Stimulated activated CD4-positive, alpha-beta T cell treated with anti-CD3 and anti-CD28 coated beads, Interleukin-1b, Interleukin-23, amount 100 ng/mL, for 24 hours (primary cell): ENCODE measurements around the gene L3HYPDH.

Source experiments
- DNase-seq, 4 experiments: peaks; one replicate each; pipeline ENCODE4 v3.0.0-alpha.2; 2020; ENCODE audit warnings: low read depth in 4 of 4, low spot score in 1 of 4

The L3HYPDH gene

DNA sequence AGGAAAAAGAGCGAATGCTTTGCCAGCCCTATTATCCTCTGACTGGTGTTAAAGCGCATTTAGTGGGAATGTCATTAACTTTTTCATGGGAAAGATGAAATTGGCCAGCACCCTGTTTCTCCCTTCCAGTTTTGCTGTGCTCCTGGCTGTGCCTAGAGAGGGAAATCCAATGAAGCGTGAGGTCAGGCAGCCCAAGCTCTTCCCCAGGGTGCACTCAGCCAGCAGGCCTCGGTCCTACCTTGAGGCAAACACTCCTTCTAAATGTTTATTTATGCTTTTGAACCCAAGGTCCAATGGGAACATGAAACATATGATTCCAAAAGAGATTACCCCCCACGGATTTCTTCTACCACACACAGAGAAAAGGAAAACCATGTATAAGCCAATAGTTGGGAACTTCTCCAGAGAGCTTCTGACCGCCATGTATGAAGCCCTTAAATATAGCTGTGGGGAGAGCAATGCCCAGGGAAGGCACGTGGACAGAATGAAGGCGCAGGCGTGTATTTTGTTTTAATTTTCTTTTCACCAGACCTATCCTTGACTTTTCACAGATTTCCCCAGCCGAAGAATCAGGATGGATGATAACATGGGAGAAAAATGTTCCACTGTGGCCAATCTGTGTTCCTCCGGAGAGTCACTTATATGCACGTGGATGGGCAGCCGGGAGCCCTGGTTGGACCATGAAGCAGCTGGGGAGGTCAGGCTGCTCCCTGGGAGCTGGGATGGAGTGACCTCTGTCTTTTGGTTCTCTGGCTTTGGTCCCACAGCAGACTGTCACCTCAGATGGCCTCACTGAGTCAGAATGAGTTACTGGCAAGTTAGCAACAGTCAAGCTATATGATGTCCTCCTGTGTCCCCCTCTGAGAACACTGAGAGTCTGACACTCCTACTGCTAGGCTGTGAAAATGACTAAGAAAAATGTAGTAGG lies 56.3 kb downstream of the L3HYPDH start:
- DNase-seq = no peak

DNA sequence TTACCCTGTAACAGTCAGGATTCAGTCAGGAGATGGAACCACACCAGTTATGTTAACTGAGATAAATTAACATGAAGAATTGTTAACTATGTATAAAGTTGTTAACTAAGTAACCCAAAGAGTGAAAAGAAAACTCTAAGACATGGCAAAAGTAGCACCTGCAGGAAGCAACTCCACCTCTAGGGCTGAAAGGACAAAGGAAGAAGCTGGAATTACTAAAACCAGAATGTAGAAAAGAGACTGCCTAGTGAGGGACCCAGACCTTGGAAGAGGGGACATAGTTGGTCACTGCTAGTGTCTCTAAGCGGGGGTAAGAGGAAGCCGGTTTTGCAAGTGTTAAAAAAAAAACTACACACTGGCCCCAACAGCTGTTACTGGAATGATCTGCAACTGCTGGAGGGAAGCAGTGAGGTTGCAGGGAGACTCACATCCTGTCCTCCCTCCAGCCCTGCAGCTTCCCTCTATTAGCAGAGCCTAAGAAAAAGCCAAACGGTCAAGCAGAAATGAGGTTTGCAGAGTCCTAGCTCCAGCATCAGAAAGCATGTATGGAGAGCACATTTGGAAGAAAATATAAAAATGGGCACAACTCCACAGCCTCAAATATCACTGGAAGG lies 58.8 kb downstream of the L3HYPDH start:
- no peak for DNase-seq

DNA sequence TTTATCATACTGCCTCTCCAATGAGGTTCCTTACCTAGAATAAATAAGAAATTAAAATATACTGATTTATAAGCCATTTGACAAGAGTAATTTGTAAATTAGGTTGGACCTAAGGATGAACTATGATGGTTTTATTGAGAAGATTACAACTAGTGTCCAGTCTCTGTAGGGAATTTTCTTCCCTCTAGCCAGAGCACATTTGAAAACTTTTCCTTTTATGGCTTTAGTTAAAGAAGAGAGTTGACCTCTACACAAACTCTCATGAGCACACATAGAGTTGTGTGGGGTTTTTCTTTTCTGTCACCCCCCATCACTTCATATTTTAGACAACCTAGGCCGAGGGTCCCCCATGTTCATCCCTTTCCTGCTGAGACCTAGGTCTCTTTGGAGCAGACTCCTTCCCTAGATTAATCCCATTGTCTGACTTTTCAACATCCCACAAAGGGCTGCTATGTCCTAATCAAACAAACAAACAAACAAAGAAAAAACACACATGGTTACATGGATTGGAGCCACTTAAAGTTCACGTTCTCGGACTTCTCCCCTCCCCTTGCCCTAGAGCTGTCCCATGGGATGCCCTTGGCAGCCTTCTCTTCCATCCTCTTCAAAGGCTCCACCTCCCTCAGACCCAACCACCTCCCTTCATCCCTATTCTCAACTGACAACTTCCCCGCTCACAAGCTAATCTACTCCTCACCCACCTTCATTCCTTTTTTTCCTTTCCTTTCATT lies 59.7 kb downstream of the L3HYPDH start:
- DNase-seq = no peak
